CD14-positive monocyte (primary cell): ENCODE data around the gene ZFP64. TPM values are rescaled to one million over a fixed set of nuclear protein-coding genes. Genes with fewer than 3 reads are reported as not detected.

ENCODE experiments used
- DNase-seq, 3 donors: peaks; one replicate each; pipeline ENCODE4 v3.0.0-alpha.2; 2011 to 2022
- H2AFZ ChIP-seq: 2 replicates; pipeline ENCODE4 v1.6.0; 2012; ENCODE audit warnings: mild to moderate bottlenecking, low read depth, low read length, inconsistent platforms; ENCODE audit not compliant: insufficient read depth, poor library complexity, severe bottlenecking
- H3K27ac ChIP-seq, 2 donors: 1 replicate in 1 of 2; 2 replicates in 1 of 2; pipeline ENCODE4 v1.5.1; 2012 to 2013; ENCODE audit warnings: low read length in 2 of 2, control low read depth in 1 of 2, inconsistent platforms in 1 of 2, low read depth in 1 of 2, mild to moderate bottlenecking in 1 of 2
- H3K27me3 ChIP-seq, 2 donors: one replicate each; pipeline versions ENCODE4 v1.6.0 to v1.6.1; 2011 to 2013; ENCODE audit warnings: low read length in 2 of 2; ENCODE audit not compliant: control insufficient read depth in 2 of 2, insufficient read depth in 2 of 2
- H3K36me3 ChIP-seq, 2 donors: replicated peaks in 1 of 2; 1 replicate in 1 of 2; 2 replicates in 1 of 2; pipeline versions ENCODE4 v1.5.1 to v1.6.1; 2012 to 2013; ENCODE audit warnings: low read length in 2 of 2, control low read depth in 1 of 2, inconsistent platforms in 1 of 2, mild to moderate bottlenecking in 1 of 2; ENCODE audit not compliant: insufficient read depth in 2 of 2, control insufficient read depth in 1 of 2
- H3K4me1 ChIP-seq, 2 donors: 1 replicate in 1 of 2; 2 replicates in 1 of 2; pipeline versions ENCODE4 v1.5.1 to v1.6.1; 2012 to 2013; ENCODE audit warnings: low read length in 2 of 2, control low read depth in 1 of 2, inconsistent platforms in 1 of 2, mild to moderate bottlenecking in 1 of 2, moderate library complexity in 1 of 2; ENCODE audit not compliant: insufficient read depth in 2 of 2, control insufficient read depth in 1 of 2
- H3K4me2 ChIP-seq: replicated peaks from 2 replicates; pipeline ENCODE3; 2012; ENCODE audit warnings: low read length, moderate library complexity, mild to moderate bottlenecking; ENCODE audit not compliant: poor library complexity, severe bottlenecking; ENCODE audit errors: extremely low read depth
- H3K4me3 ChIP-seq, 3 experiments: fragments of 200-600 bp in 1 of 3; sonication (generic) in 1 of 3; replicated peaks in 1 of 3; 1 replicate in 2 of 3; 2 replicates in 1 of 3; pipeline ENCODE4 v1.5.1; 2011 to 2013; ENCODE audit warnings: low read length in 3 of 3, mild to moderate bottlenecking in 3 of 3, control low read depth in 2 of 3, low read depth in 2 of 3, inconsistent platforms in 1 of 3, moderate library complexity in 1 of 3
- H3K79me2 ChIP-seq: 2 replicates; pipeline ENCODE4 v1.6.0; 2012; ENCODE audit warnings: mild to moderate bottlenecking, control low read depth, inconsistent platforms, low read length, moderate library complexity; ENCODE audit not compliant: insufficient read depth
- H3K9ac ChIP-seq: 2 replicates; pipeline ENCODE4 v1.6.0; 2017; ENCODE audit warnings: low read length, mild to moderate bottlenecking; ENCODE audit not compliant: insufficient read depth, poor library complexity, severe bottlenecking
- H3K9me3 ChIP-seq, 2 donors: replicated peaks in 1 of 2; 1 replicate in 1 of 2; 2 replicates in 1 of 2; pipeline versions ENCODE4 v1.5.1 to v1.6.1; 2012 to 2013; ENCODE audit warnings: low read length in 2 of 2, control low read depth in 1 of 2; ENCODE audit not compliant: control insufficient read depth in 1 of 2, insufficient read depth in 1 of 2
- H4K20me1 ChIP-seq: 2 replicates; pipeline ENCODE4 v1.6.0; 2012; ENCODE audit warnings: mild to moderate bottlenecking, low read length, control low read depth, moderate library complexity; ENCODE audit not compliant: insufficient read depth
- H3K27ac Mint-ChIP-seq, 7 donors: one replicate each; pipeline ENCODE4 v1.8.0; 2020; ENCODE audit warnings: mild to moderate bottlenecking in 7 of 7, mixed read lengths in 7 of 7, moderate library complexity in 6 of 7, inconsistent platforms in 2 of 7
- H3K27me3 Mint-ChIP-seq, 3 donors: one replicate each; pipeline ENCODE4 v1.8.0; 2021 to 2022; ENCODE audit warnings: low read depth in 3 of 3, mild to moderate bottlenecking in 3 of 3, mixed read lengths in 3 of 3, moderate library complexity in 3 of 3, inconsistent platforms in 1 of 3
- H3K36me3 Mint-ChIP-seq, 2 donors: one replicate each; pipeline ENCODE4 v1.8.0; 2020; ENCODE audit warnings: mixed read lengths in 2 of 2, inconsistent platforms in 1 of 2, mild to moderate bottlenecking in 1 of 2
- H3K4me1 Mint-ChIP-seq: one replicate; pipeline ENCODE4 v1.8.0; 2020; ENCODE audit warnings: mild to moderate bottlenecking, mixed read lengths
- H3K4me3 Mint-ChIP-seq, 2 donors: one replicate each; pipeline ENCODE4 v1.8.0; 2020; ENCODE audit warnings: mild to moderate bottlenecking in 2 of 2, mixed read lengths in 2 of 2, moderate library complexity in 1 of 2
- H3K9me3 Mint-ChIP-seq, 7 donors: one replicate each; pipeline ENCODE4 v1.8.0; 2020 to 2022; ENCODE audit warnings: mixed read lengths in 7 of 7, mild to moderate bottlenecking in 6 of 7, moderate library complexity in 6 of 7, inconsistent platforms in 2 of 7
- WGBS: methylation state at CpG from one replicate; pipeline ENCODE4 v1.1.5; 2013; ENCODE audit warnings: missing lambda C conversion rate; ENCODE audit not compliant: insufficient coverage; 5-methylcytosine and 5-hydroxymethylcytosine counted together
- intact Hi-C, 2 donors: fragments of 100-400 bp; cut with micrococcal nuclease; formaldehyde crosslinking; loops; one replicate each; pipeline versions ENCODE4 v1.15.0 to v1.15.1; 2023
- polyA plus RNA-seq, 3 donors: library from polyadenylated mRNA; depleted of rRNA in 1 of 3; unstranded in 2 of 3; stranded (reverse) in 1 of 3; fragments of 300-500 nt in 2 of 3; fragments of >200 nt in 1 of 3; fragmentation: Illumina TruSeq in 2 of 3; gene quantifications; 1 replicate in 2 of 3; 2 replicates in 1 of 3; pipeline ENCODE4 v1.2.3, GENCODE V29; 2012 to 2021
- TF ChIP-seq, protein P1 (sequence below): fragments of 200-600 bp; IDR thresholded peaks from one replicate; pipeline ENCODE4 v1.8.0; 2022; ENCODE audit warnings: antibody characterized with exemption, mild to moderate bottlenecking

Gene ZFP64
- polyA plus RNA-seq, 3 donors: 2.9 to 7.3 (median 4.9) TPM

DNA sequence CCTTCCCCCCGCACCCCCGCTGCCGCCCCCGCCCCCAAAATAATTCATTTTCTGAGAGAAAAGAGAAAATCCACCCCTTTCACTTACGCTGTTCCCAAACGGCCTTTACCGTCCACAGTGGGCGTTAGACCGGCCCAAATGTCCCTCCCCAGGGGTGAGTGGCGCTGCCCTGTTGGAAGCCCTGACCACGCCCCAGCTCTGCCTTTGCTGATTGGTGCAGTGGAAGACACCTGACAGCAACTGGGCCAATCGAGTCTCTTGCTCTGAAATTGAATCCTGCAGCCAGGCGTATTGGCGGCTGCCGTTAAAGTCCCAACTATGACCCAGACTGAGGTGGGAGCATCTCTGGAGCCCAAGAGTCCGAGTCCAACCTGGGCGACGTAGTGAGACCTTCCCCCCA is 15.7 kb downstream of the ZFP64 start:
- H3K4me1 ChIP-seq: no peaks in the 10 kb centered on the region
- WGBS: 100% methylated on average over 10 of the region's 18 CpGs
- H3K4me3 Mint-ChIP-seq: no peak overlapping the region

DNA sequence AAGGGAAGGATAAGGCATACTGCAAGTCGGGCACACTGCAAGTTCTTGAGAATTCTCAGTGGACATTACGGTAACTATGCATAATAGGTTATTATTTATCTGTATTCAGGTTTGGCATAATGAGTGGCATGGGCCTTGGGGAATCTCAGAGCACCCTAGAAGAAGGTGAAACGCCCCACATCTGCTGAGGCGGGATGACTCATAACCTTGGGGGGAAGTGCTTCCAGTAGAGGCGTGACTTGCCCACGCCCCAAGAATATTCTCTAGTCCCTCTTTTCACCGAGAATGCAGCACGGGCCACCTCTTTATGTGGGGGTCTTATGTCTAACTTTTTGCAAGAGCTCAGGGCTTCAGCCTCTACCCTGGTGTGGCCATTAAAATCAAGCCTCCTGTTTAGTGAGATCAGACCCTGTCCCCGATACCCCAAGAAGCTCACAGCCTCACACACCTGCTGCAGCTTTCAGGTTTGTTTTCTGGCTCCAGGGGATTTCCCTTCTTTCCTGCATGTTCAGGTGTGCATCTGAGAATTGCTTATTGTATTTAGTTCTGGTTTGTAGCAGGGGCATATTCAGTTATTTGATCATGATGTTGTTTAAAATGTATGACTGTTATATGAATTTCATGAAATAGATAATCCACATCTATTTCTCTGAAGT is 19.1 kb downstream of the ZFP64 start:
- H3K9ac ChIP-seq: no peak overlapping the region
- Mint-ChIP-seq H3K4me3 (no peak overlapping the region), H3K4me1 (no peaks in the 10 kb centered on the region), H3K27ac (peak overlapping the region in 1 of 7 donors; percentile 61), H3K9me3 (peaks cover 0 to 3% (median 0%) of the 10 kb centered on the region in 7 donors), H3K27me3 (peaks cover 0 to 3% (median 0%) of the 10 kb centered on the region in 3 donors), H3K36me3 (peaks cover 26 to 50% of the 10 kb centered on the region in 2 donors)
- no CpG with 5 or more reads among the region's 9 CpGs for WGBS
- no peak for DNase-seq
- no peak overlapping the region for H3K4me2 ChIP-seq
- no peaks in the 10 kb centered on the region for H4K20me1 ChIP-seq
- no peak overlapping the region for H2AFZ ChIP-seq
- H3K27me3 ChIP-seq: no peaks in the 10 kb centered on the region
- H3K4me3 ChIP-seq: no peak overlapping the region
- H3K27ac ChIP-seq: no peak overlapping the region
- peaks cover 0 to 8% of the 10 kb centered on the region in 2 donors for H3K9me3 ChIP-seq
- TF ChIP-seq, protein P1, sequence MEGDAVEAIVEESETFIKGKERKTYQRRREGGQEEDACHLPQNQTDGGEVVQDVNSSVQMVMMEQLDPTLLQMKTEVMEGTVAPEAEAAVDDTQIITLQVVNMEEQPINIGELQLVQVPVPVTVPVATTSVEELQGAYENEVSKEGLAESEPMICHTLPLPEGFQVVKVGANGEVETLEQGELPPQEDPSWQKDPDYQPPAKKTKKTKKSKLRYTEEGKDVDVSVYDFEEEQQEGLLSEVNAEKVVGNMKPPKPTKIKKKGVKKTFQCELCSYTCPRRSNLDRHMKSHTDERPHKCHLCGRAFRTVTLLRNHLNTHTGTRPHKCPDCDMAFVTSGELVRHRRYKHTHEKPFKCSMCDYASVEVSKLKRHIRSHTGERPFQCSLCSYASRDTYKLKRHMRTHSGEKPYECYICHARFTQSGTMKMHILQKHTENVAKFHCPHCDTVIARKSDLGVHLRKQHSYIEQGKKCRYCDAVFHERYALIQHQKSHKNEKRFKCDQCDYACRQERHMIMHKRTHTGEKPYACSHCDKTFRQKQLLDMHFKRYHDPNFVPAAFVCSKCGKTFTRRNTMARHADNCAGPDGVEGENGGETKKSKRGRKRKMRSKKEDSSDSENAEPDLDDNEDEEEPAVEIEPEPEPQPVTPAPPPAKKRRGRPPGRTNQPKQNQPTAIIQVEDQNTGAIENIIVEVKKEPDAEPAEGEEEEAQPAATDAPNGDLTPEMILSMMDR: no peak
- peaks cover 4 to 10% of the 10 kb centered on the region in 2 donors for H3K36me3 ChIP-seq
- H3K4me1 ChIP-seq: no peaks in the 10 kb centered on the region
- intact Hi-C loops: no loop called here
- H3K79me2 ChIP-seq: no peaks in the 10 kb centered on the region

More for the DNA sequence above, 15.7 kb downstream of the ZFP64 start:
- no peaks in the 10 kb centered on the region for H4K20me1 ChIP-seq
- H3K27ac ChIP-seq: no peak overlapping the region
- Mint-ChIP-seq H3K27me3 (peaks cover 0 to 3% (median 2%) of the 10 kb centered on the region in 3 donors), H3K27ac (no peak overlapping the region), H3K9me3 (peaks cover 0 to 6% (median 0%) of the 10 kb centered on the region in 7 donors), H3K4me1 (no peaks in the 10 kb centered on the region), H3K36me3 (peaks cover 20 to 52% of the 10 kb centered on the region in 2 donors)
- no peak overlapping the region for H2AFZ ChIP-seq
- no peaks in the 10 kb centered on the region for H3K79me2 ChIP-seq
- H3K9me3 ChIP-seq: peaks cover 0 to 8% of the 10 kb centered on the region in 2 donors
- no peak overlapping the region for H3K4me2 ChIP-seq
- peaks cover 2 to 10% of the 10 kb centered on the region in 2 donors for H3K36me3 ChIP-seq
- intact Hi-C loops: no loop called here
- H3K9ac ChIP-seq: no peak overlapping the region
- no peaks in the 10 kb centered on the region for H3K27me3 ChIP-seq
- TF ChIP-seq, protein P1: no peak
- H3K4me3 ChIP-seq: no peak overlapping the region
- DNase-seq: no peak
